Left cardiac atrium (tissue), 4 donors: ENCODE results near the gene C11orf54. TPM values are rescaled to one million over a fixed set of nuclear protein-coding genes. Genes with fewer than 3 reads are reported as not detected.

ENCODE experiments used
- ATAC-seq, 2 donors: fragments of 200-7000 bp; cut with Tn5 transposase; one replicate each; pipeline ENCODE4 v1.9.1; 2020; ENCODE audit warnings: mild to moderate bottlenecking in 2 of 2, moderate library complexity in 2 of 2
- DNase-seq: peaks from one replicate; pipeline ENCODE4 v3.0.0-alpha.2; 2020
- intact Hi-C, 2 donors: fragments of 100-400 bp; cut with DNase I; formaldehyde crosslinking; loops; one replicate each; pipeline versions ENCODE4 v1.14.1 to v1.15.1; 2022 to 2023
- long read RNA-seq: library from polyadenylated mRNA; unstranded; transcript quantifications from one replicate; pipeline ENCODE4 v2.0.0, GENCODE V29; 2021
- total RNA-seq, 2 donors: library from RNA; stranded (reverse); fragmentation: NEBNext Ultra II Directional; extraction: Animal tissue kit (Norgen Biotek cat#: 25700); gene quantifications; one replicate each; pipeline ENCODE4 v1.2.1, GENCODE V29; 2021
- donor health status: DM: no; HTN: yes; CAD: no.
- donor health status: DM: no; HTN: yes; CAD: no; lungs with severe emphysema.
- donor health status: DM: yes; HTN: yes; CAD: no.
- donor health status: Dilated cardiomyopathy.

The C11orf54 gene
- total RNA-seq: 10 to 100 TPM; 27.2 to 28.4 TPM
- long read RNA-seq, full-length matches to known transcripts: 26 of 30 reads
- long read RNA-seq, partial matches to known transcripts: 0 of 30 reads
- long read RNA-seq, other reads (novel, unspliced or antisense): 4 of 30 reads

DNA sequence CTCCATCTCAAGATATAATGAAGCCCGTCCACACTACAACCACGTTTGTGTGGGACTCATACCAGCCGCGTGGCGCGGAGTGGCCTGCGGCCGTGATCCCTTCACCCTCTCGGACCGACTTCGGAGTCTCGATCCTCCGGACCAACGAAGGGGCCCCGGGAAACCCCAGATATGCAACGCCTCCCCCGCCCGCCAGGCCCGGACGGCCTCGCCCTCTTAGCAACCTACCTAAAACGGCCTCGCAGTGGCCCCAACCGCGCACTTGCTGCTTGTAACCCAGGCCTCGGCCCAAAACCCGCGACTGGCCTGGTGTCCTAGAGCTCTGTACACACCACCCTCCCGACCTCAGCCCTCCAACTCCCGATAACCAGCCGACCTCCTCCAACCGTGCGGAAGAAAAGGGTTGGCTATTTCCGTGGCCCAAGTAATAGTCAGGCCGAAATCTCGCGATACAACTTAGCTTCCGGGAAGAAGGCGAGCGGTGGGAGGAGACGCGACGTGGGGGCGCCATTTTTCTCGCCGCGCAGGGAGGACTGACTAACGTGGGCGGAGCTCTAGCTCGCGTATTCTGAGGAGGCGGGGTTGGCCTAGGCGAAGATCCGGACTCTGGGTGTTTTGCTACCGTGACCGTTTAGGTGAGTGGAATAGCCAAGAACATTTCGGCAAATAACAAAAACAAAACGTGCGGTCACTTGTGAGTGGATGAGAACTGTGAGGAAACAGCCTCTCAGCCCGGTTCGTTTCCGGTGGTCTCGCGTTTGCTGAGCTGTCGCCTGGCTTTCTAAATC lies at the start of gene C11orf54, which contains the start of gene TAF1D:
Gene C11orf54, plus strand, starts transcription at position 579 of the 788 bp plus-strand sequence. CDS start 5,722 bp downstream, outside the sequence.
Gene TAF1D, minus strand, starts transcription at position 402 of the 788 bp plus-strand sequence. CDS start 2,191 bp downstream, outside the sequence.
- intact Hi-C loops: loop anchor here in 1 of 2 donors (5.0 kb wide), 1 partner anchor 41 kb away; the partner anchor contains the start of gene MED17
- DNase-seq (peak; percentile 98), ATAC-seq (peak; percentile 97)

DNA sequence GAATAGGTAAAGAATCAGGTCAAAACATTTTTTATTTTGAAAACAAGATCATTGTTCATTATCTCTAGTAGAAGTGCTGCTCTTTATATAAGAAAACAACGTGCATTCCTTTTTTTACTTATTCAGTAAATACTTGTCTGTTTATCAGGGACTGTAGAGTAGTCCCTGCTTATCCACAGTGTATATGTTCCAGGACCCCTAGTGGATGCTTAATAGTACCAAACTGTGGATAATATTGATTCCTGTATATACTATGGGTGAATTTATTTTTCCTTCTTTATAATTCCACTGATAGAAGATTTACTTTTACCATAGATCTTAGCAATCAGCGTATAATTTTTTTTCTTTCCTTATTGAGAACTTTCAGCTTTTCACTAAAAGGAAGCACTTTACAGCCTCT lies 47.4 kb upstream of the C11orf54 start:
- intact Hi-C loops: no loop called here
- no peak for ATAC-seq
- DNase-seq: no peak

DNA sequence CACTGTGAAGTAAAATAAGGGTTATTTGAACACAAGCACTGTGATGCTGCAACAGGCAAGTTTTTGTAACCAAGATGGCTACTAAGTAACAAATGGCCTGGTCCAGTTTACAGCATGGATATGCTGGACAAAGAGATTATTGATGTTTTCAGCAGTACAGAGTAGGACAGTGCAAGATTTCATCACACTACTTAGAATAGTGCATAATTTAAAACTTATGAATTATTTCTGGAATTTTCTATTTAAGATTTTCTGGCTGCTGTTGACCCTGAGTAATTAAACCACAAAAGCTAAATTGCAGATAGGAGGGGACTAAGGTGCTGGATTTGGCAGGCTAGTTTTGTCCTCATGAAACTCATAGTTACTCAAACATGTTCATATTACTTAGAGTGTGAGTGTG lies 46.9 kb upstream of the C11orf54 start:
- intact Hi-C loops: no loop called here

DNA sequence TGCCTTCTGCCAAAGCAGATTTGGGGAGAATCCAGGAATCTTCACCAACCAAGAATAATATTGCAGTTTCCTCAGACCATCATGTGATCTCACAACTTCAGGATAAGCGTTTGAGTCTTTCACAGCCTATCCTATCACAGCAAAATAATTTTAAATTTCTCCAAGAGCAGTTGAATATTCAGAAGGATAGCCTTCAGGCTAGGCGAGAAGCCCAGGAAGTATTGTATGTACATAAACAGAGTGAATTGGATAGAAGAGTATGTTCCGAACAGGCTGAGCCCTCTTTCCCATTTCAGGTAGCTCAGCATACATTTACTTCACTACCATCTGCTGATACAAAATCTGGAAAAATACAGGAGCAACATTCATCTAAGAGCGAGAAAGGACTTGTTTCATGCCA lies 43.9 kb upstream of the C11orf54 start:
- ATAC-seq (no peak), DNase-seq (no peak)
- intact Hi-C loops: no loop called here

More for the DNA sequence above, 46.9 kb upstream of the C11orf54 start:
- no peak for ATAC-seq
- DNase-seq: no peak

DNA sequence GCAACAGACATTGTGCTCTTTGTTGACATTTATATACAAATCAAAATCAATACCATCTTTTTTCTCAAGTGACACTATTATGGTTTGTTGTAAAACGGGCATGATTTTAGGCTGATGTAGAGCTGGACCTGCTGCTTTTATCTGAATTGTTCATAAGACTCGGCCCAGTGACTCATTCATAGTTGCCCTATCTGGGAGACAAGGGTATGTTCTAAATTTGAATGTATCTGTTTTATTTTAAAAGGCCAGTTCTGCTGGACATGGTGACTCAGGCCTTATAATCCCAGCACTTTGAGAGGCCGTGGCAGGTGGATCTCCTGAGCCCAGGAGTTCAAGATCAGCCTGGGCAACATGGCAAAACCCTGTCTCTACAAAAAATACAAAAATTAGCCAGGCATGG lies 40.6 kb upstream of the C11orf54 start:
- ATAC-seq (peak in 1 of 2 donors; percentile 79), DNase-seq (no peak)
- intact Hi-C loops: no loop called here

DNA sequence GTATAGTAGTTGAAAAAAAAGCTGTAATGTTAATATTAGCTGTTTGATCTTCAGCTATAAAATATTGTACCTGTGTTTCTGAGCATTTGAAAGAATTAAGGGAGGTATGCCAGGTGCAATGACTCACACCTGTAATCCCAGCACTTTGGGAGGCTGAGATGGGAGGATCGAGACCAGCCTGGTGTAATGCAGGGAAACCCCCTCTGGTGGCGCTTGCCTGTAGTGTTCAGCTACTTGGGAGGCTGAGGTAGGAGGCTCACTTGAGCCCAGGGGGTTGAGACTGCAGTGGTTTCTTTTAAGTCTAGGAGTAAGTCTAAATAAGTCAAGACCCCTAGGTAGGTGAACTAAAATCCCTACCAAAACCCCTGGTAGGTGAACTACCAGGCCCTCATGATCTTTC lies 37.2 kb upstream of the C11orf54 start:
- intact Hi-C loops: no loop called here
- ATAC-seq: no peak

DNA sequence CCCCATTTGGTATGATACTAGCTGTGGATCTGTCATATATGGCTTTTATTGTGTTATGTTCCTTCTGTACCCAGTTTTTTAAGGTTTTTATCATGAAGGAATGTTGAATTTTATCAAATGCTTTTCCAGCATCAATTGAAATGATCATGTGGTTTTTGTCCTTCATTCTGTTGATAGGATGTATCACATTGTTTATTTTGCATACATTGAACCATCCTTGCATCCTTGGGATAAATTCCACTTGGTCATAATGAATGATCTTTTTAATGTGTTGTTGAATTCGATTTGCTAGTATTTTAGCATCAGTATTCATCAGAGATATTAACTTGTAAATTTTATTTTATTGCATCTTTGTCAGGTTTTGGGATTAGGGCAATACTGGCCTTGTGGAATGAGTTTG lies 31.2 kb upstream of the C11orf54 start:
- ATAC-seq (no peak), DNase-seq (no peak)
- intact Hi-C loops: no loop called here

More for the DNA sequence above, 37.2 kb upstream of the C11orf54 start:
- DNase-seq: no peak

DNA sequence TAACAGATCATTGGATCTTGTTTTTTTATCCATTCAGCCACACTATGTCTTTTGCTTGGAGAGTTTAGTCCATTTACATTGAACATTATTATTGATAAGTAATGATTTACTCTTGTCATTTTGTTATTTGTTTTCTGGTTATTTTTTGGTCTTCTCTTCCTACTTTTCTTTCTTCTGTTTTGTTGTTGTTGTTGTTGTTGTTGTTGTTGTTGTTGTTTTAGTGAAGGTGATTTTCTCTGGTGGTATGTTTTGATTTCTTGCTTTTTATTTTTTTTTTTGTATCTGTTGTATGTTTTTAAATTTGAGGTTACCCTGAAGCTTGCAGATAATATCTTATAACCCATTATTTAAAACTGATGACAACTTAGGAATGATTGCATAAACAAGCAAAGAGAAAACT lies 28.8 kb upstream of the C11orf54 start:
- DNase-seq (no peak), ATAC-seq (no peak)
- intact Hi-C loops: no loop called here

DNA sequence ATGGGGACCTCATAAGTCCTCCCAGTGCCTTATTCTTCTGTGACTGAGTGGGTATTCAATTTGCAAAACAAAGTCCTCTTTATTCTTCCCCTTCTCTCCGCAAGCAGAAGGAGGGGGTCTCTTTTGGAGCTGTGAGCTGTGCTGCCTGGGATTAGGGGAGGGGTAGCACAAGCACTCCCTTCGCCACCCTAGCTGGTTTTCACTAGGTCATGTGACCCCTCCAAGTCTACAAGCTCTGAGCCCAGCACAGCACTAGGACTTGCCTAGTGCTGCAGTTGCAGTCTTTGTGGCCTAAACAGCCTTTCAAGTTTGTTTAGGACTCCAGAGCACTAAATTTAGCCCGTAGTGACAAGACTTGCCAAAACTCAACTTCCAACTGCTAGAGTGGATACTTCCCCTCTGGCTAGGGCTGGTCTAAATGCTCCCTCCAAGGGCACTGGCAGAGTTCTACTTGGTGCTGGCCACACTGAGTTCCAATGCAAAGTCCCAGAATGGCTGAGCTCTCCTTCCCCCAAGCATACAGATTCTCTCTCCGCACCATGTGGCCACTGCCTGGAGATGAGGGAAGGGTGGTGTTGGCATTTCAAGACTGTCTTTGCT lies 25.6 kb upstream of the C11orf54 start:
- ATAC-seq: no peak
- intact Hi-C loops: no loop called here
- no peak for DNase-seq

DNA sequence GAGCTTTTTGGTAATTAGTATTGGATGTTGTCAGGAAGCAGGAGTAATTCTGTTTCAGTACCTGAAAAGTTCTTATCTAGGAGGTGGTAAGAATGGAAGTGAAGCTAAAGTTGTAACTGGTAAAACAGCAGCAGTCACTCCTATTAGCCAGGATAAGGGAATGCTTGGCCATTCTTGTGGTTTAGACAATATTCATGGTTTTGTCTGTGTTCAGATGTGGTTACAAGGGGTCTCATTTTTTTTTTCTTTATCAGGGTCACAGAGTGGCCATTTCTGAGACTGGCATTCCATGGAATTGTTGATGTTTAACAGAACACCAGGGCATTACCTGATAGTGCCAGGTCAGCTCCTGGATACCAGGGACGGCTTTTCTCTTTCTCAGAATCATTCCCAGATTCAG lies 24.0 kb upstream of the C11orf54 start:
- DNase-seq (no peak), ATAC-seq (no peak)
- intact Hi-C loops: no loop called here

DNA sequence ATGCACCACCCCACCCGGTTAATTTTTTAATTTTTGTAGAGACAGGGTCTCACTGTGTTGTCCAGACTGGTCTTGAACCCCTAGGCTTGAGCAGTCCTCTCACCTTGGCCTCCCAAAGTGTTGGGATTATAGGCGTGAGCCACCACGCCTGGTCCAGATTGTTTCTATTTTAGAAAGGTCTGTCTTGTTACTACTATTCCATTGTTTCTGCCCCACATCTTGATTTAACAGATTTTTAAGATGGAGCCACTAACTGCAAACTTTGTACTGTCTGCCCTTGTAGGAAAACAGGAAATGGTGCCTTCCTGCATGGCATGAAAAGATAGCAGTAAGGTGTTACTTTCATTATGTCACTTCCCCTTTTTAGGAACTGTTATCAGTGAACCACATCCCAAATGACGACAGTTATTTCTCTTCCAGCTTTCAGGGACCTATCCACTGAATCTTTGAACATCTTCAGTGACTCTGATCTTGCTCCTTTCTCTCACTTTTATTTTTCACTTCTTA lies 23.4 kb upstream of the C11orf54 start:
- intact Hi-C loops: no loop called here
- ATAC-seq (no peak), DNase-seq (no peak)

DNA sequence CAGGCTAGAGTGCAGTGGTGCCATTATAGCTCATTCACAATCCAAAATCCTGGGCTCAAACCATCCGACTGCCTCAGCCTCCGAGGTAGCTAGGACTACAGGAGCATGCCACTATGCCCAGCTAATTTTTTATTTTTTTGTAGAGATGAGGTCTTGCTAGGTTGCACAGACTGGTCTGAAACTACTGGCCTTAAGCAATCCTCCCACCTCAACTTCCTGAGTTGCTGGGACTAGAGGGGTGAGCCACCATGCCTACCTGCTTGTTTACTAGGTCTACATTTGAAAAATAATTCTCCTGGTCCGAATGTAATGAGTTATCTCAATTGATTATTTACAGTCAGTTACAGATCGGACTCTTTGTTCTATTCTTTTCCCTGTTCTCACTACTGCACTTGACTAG lies 22.2 kb upstream of the C11orf54 start:
- intact Hi-C loops: no loop called here
- ATAC-seq: no peak
- no peak for DNase-seq

DNA sequence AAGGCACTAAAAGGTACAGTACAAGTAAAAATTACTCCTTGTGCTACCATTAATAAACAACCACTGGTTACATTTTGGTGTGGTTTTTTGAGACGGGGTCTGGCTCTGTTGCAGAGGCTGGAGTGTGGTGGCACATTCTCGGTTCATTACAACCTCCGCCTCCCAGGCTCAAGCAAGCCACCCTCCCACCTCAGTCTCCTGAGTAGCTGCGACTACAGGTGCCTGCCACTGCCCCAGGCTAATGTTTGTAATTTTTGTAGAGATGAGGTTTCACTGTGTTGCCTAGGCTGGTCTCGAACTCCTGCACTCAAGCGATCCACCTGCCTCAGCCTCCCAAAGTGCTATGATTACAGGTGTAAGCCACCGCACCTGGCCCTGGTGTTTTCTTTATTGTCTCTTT lies 20.9 kb upstream of the C11orf54 start:
- no peak for ATAC-seq
- DNase-seq: no peak
- intact Hi-C loops: no loop called here

DNA sequence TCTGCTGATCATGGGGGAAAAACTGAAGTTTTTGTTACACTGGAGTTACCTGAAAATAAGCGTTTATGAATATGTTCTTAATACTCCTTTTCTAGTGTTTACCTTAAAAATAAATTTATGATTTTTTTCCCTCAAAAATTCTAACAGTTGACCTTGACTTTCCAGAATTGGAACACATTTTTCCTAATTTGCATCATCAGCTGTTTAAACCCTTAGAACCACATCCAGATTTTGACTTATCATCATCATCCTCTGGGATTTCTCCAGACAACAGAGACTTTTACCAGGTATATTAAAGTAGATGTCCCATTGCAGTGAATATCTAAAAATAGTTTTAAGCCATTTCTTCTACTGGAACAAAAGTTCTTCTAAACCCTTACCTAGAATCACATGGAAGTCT lies 17.4 kb upstream of the C11orf54 start:
- intact Hi-C loops: no loop called here
- DNase-seq (no peak), ATAC-seq (no peak)

DNA sequence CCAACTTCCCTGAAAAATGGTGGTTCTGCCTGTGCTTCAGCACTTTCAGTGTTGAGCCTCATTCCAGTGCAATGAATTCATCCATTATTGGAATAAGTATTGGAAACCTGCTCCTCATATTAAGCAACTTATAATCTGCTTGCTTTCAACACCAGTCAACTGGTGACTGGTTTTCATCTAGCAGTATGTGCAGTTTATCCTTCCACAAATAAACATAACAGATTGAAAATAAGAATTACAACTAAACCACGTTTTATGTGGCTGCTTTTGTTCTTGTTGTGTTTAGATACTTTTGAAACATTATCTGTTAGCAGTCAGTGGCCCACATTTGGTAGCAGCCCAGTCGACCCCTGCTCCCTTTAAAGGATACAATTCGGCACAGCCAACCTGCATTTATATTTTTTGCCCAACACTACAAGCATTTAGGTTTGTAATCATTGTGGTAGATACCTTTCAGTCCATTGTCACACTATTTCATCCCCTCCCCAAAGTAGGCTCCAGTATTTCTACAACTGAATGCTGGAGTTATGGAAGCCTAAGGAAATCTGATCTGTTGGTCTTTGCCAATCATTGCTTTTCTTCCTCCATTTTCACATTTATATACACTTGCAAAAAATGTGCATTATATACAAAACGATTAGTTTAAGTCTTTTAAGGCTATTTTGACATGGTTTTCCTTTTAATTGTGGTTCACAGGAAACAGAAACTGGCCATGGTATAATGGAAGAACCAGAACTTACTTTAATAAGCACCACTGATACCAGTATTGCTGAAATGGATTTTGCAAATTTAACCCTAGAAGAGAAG lies 13.3 kb upstream of the C11orf54 start:
- no peak for DNase-seq
- ATAC-seq: peak in 1 of 2 donors; percentile 30
- intact Hi-C loops: no loop called here

DNA sequence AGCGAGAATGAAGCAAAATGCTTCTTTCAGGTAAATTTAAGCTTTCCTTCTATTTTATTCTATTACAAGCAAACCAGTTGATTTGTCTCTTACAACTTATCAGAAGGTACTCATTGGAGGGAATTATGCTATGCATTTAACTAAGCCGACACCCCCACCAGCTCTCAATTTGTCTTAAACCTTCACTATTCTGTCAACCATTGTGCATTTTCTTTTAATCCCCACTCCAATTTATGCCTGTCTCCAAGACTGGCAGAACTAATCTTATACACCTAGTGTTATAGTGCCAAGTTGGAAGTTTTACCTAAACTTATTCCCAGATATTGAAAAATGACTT lies 12.7 kb upstream of the C11orf54 start:
- no peak for ATAC-seq

DNA sequence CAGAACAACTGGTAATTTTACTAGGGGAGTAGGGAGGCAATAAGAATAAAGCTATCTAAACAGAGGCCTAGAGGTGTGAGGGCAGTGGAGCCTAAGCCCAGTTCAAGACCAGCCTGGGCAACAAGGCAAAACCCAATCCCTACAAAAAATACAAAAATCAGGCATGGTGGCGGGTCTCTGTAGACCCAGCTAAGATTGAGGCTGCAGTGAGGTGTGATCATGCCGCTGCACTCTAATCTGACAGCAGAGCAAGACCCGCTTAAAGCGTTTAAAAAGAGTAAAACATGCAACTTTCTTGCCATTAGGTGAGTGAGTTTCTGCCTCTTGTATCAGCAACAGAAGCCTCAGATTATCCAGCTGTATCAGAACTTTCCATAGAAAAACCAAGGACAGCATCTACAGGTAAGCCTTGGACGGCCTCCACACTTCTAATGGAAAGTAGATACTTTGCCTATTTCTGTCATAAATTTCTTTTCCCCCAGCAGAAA lies 12.3 kb upstream of the C11orf54 start:
- intact Hi-C loops: no loop called here
- DNase-seq (no peak), ATAC-seq (peak in 1 of 2 donors; percentile 17)

More for the DNA sequence above, 12.7 kb upstream of the C11orf54 start:
- DNase-seq: no peak
- intact Hi-C loops: no loop called here

DNA sequence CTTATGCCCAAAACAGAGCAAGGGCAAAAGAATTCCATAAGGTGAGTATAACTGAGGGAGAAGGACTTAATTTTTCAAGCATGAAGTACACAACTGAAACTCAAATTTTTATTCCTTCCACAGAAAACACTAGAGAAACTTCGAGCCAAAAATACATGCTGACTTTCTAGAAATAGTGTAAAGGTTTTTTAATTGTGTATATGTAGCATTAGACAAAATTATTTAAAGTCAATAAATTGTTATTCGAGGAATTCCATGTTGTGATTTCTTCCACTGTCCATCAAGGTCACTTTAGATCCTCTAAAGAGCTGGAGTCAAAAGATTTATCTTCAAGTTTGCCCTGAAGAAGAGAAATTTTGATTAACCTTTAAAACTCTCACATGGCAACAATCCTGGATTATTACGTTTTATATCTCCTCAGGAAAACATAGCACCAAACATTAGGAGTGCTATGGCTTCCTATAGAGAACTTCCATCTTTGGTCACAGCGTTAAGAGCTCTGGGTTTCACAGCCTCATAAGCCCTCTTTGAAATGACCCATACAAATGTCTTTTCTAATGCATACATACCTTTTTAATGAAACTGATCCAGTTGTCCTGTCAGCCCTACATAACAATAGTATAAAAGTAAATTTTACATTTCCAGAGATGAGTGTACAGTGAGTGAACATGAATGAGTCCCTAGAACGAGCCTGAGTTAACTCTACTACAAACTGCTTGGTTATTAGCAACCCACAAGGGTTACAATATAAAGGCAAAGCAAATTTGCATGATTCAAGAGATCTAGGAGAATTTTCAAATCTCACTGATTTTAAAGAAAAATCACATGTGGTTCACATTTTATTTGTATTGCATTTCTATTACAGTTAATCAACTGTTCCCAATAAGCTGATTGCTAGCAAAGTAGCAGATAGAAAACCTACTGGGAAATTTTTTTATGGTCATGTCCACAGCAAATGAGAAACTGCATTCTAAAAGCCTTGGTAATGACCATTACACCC lies 11.1 kb upstream of the C11orf54 start:
- intact Hi-C loops: loop anchor here in 1 of 2 donors (5.0 kb wide), 1 partner anchor 63 kb away; no protein-coding TSS in a partner anchor
- no peak for DNase-seq

More for the DNA sequence above, 11.1 kb upstream of the C11orf54 start:
- no peak for ATAC-seq
